ENCODE results near the gene OR2Y1.

DNA sequence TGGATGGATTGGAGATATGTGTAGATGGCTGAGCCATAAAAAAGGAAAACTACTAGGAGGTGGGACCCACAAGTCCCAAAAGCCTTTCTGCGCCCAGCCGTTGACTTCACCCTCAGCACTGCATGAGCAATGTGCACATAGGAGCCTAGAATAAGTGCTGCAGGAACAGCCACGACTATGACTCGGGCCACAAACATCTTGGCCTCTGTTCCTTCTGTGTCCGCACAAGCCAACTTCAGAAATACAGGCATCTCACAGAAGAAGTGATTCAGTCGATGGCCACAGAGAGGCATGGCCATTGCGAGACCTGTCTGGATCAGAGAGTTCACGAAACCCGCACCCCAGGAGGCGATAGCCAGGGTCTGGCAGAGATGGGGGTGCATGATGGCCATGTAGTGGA lies 587 bp downstream of the OR2Y1 start:
- no peak for TF ChIP-seq POLR2A (IDR thresholded peaks at IDR 0.05)
- TF ChIP-seq, protein P1, sequence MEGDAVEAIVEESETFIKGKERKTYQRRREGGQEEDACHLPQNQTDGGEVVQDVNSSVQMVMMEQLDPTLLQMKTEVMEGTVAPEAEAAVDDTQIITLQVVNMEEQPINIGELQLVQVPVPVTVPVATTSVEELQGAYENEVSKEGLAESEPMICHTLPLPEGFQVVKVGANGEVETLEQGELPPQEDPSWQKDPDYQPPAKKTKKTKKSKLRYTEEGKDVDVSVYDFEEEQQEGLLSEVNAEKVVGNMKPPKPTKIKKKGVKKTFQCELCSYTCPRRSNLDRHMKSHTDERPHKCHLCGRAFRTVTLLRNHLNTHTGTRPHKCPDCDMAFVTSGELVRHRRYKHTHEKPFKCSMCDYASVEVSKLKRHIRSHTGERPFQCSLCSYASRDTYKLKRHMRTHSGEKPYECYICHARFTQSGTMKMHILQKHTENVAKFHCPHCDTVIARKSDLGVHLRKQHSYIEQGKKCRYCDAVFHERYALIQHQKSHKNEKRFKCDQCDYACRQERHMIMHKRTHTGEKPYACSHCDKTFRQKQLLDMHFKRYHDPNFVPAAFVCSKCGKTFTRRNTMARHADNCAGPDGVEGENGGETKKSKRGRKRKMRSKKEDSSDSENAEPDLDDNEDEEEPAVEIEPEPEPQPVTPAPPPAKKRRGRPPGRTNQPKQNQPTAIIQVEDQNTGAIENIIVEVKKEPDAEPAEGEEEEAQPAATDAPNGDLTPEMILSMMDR (IDR thresholded peaks at IDR 0.05) = no peak
